Left lung (tissue), 10 donors: Measurements from ENCODE around the gene TEX48. TPM values are rescaled to one million over a fixed set of nuclear protein-coding genes. Genes with fewer than 3 reads are reported as not detected.

Experiments used
- ATAC-seq: fragments of 200-7000 bp; cut with Tn5 transposase; one replicate; pipeline ENCODE4 v1.9.1; 2020; ENCODE audit warnings: moderate library complexity
- DNase-seq, 4 donors: peaks; one replicate each; pipeline ENCODE4 v3.0.0-alpha.2; 2013 to 2020
- H3K27ac ChIP-seq, 2 donors: fragments of 200-600 bp; sonication (generic) in 1 of 2; one replicate each; pipeline versions ENCODE4 v1.5.0 to v1.8.0; 2020 to 2021
- H3K27me3 ChIP-seq, 2 donors: fragments of 200-600 bp; sonication (generic) in 1 of 2; one replicate each; pipeline versions ENCODE4 v1.5.0 to v1.8.0; 2020 to 2021
- H3K36me3 ChIP-seq, 2 donors: fragments of 200-600 bp; sonication (generic) in 1 of 2; one replicate each; pipeline versions ENCODE4 v1.5.0 to v1.8.0; 2020 to 2021
- H3K4me1 ChIP-seq, 2 donors: fragments of 200-600 bp; one replicate each; pipeline ENCODE4 v1.8.0; 2021
- H3K4me3 ChIP-seq, 2 donors: fragments of 200-600 bp; sonication (generic) in 1 of 2; one replicate each; pipeline versions ENCODE4 v1.5.0 to v1.8.0; 2020 to 2021; ENCODE audit warnings: mild to moderate bottlenecking in 1 of 2
- H3K9me3 ChIP-seq, 2 donors: fragments of 200-600 bp; sonication (generic) in 1 of 2; one replicate each; pipeline versions ENCODE4 v1.5.0 to v1.8.0; 2020 to 2021
- CTCF ChIP-seq, 2 donors: fragments of 200-600 bp; sonication (generic) in 1 of 2; IDR thresholded peaks; one replicate each; pipeline versions ENCODE4 v1.5.0 to v1.8.0; 2021; ENCODE audit warnings: antibody characterized with exemption in 2 of 2
- intact Hi-C, 2 donors: fragments of 100-400 bp; cut with DNase I; formaldehyde crosslinking; loops; one replicate each; pipeline versions ENCODE4 v1.11.2 to v1.14.2; 2022
- polyA plus RNA-seq, 6 donors: library from polyadenylated mRNA; unstranded; fragments of 120-200 nt; gene quantifications; one replicate each; pipeline ENCODE4 v1.2.1, GENCODE V29; 2013; ENCODE audit not compliant: insufficient read length in 6 of 6
- total RNA-seq, 2 donors: library from RNA; stranded (reverse); fragmentation: NEBNext Ultra II Directional; extraction: Animal tissue kit (Norgen Biotek cat#: 25700); gene quantifications; one replicate each; pipeline ENCODE4 v1.2.1, GENCODE V29; 2021
- donor health status: DM: no; HTN: yes; CAD: no.
- donor health status: DM: no; HTN: no; CAD: no.

The TEX48 gene
- total and polyA plus RNA-seq, 8 donors: 0.35 to 0.41 TPM; not detected in 6

GRCh38 chr9:114627553-114627952, 54.4 kb downstream of the TEX48 start:
- H3K36me3 ChIP-seq: peaks cover 0 to 55% of the 10 kb centered on the region in 2 donors
- TF ChIP-seq CTCF (IDR thresholded peaks at IDR 0.05): no peak
- H3K9me3 ChIP-seq: no peaks in the 10 kb centered on the region
- H3K27me3 ChIP-seq: no peaks in the 10 kb centered on the region
- no peak overlapping the region for H3K27ac ChIP-seq
- intact Hi-C loops: no loop called here
- H3K4me1 ChIP-seq: peaks cover 0 to under 1% of the 10 kb centered on the region in 2 donors
- DNase-seq (no peak), ATAC-seq (no peak)
- H3K4me3 ChIP-seq: no peak overlapping the region

GRCh38 chr9:114626415-114627020, 55.5 kb downstream of the TEX48 start:
- Histone ChIP-seq H3K27me3 (no peaks in the 10 kb centered on the region), H3K4me1 (peaks cover 0 to 9% of the 10 kb centered on the region in 2 donors), H3K27ac (no peak overlapping the region), H3K36me3 (peaks cover 0 to 51% of the 10 kb centered on the region in 2 donors), H3K9me3 (no peaks in the 10 kb centered on the region), H3K4me3 (no peak overlapping the region)
- TF ChIP-seq CTCF (IDR thresholded peaks at IDR 0.05): no peak
- DNase-seq (no peak), ATAC-seq (no peak)
- intact Hi-C loops: no loop called here

GRCh38 chr9:114624677-114625076, 57.3 kb downstream of the TEX48 start:
- ATAC-seq (no peak), DNase-seq (no peak)
- intact Hi-C loops: no loop called here
- Histone ChIP-seq H3K27ac (no peak overlapping the region), H3K9me3 (no peaks in the 10 kb centered on the region), H3K4me1 (peaks cover 0 to 11% of the 10 kb centered on the region in 2 donors), H3K36me3 (peaks cover 0 to 32% of the 10 kb centered on the region in 2 donors), H3K27me3 (no peaks in the 10 kb centered on the region), H3K4me3 (no peak overlapping the region)
- TF ChIP-seq CTCF (IDR thresholded peaks at IDR 0.05): no peak

- intact Hi-C loops: no loop called here
- Histone ChIP-seq H3K4me3 (no peak overlapping the region), H3K36me3 (peaks cover 0 to 6% of the 10 kb centered on the region in 2 donors), H3K27me3 (no peaks in the 10 kb centered on the region), H3K4me1 (peaks cover 2 to 32% of the 10 kb centered on the region in 2 donors), H3K27ac (no peak overlapping the region), H3K9me3 (no peaks in the 10 kb centered on the region)
- TF ChIP-seq CTCF (IDR thresholded peaks at IDR 0.05): no peak
- DNase-seq (peak in 1 of 4 donors; percentile 37), ATAC-seq (peak; percentile 77)
These were observed 59.9 kb downstream of the TEX48 start for GRCh38 chr9:114621975-114622609.

- intact Hi-C loops: no loop called here
- no peaks in the 10 kb centered on the region for H3K9me3 ChIP-seq
- ATAC-seq (no peak), DNase-seq (no peak)
- no peak overlapping the region for H3K4me3 ChIP-seq
- peaks cover 6 to 38% of the 10 kb centered on the region in 2 donors for H3K4me1 ChIP-seq
- peaks cover 0 to 1% of the 10 kb centered on the region in 2 donors for H3K36me3 ChIP-seq
- TF ChIP-seq CTCF (IDR thresholded peaks at IDR 0.05): no peak
- H3K27me3 ChIP-seq: no peaks in the 10 kb centered on the region
- H3K27ac ChIP-seq: no peak overlapping the region
These were observed 60.4 kb downstream of the TEX48 start for GRCh38 chr9:114621561-114621960.
